ENCODE measurements around the gene ZSCAN12. TPM values are rescaled to one million over a fixed set of nuclear protein-coding genes. Genes with fewer than 3 reads are reported as not detected.
"Not testable (repeated sequence)": the region's sequence is repeated elsewhere in the genome, so short reads cannot be mapped to it uniquely, and the experiment has no call there.

ZSCAN12 gene
- total RNA-seq (2022), result 1.5 and 1.6 TPM in 2 replicates
- percentile 47 among the genes with signal in this experiment for Bru-seq, nascent RNA
- percentile 46 among the genes with signal in this experiment for BruChase-seq, experiment 1, labeled RNA remaining after a 2-hour chase
- percentile 37 among the genes with signal in this experiment for BruChase-seq, experiment 2, labeled RNA remaining after a 6-hour chase
- long read RNA-seq, partial matches to known transcripts, result 0 of 7 reads
- long read RNA-seq, other reads (novel, unspliced or antisense), result 7 of 7 reads

GRCh38 chr6:28399350-28400121 is at the start of gene ZSCAN12:
ZSCAN12 (minus strand) TSS chr6:28399747; CDS start chr6:28398405, 1,342 bp downstream.
- DNase-seq, result no peak
- Histone ChIP-seq H3K27me3 (replicated peaks; ENCODE audit: control insufficient read depth, insufficient read depth, low read length) (no peaks in the 10 kb centered on the region), H3K9me3 (no peaks in the 10 kb centered on the region), H3K36me3 (ENCODE audit: control insufficient read depth, insufficient read depth, low read length) (no peaks in the 10 kb centered on the region), H3K4me3 (ENCODE audit: low read depth, low read length) (no peak within 1 kb of the TSS), H3K4me1 (no peaks in the 10 kb centered on the region)
- Mint-ChIP-seq H3K9me3 (ENCODE audit: unreplicated experiment) (no peaks in the 10 kb centered on the region), H3K4me1 (ENCODE audit: low read depth, unreplicated experiment) (no peaks in the 10 kb centered on the region), H3K27me3 (ENCODE audit: insufficient read depth, unreplicated experiment) (peaks cover 7% of the 10 kb centered on the region), H3K36me3 (ENCODE audit: insufficient read depth, unreplicated experiment) (no peaks in the 10 kb centered on the region), H3K27ac (ENCODE audit: unreplicated experiment) (no peak within 1 kb of the TSS), H3K4me3 (ENCODE audit: unreplicated experiment) (no peak within 1 kb of the TSS)
- POLR2A ChIA-PET, result no interaction called here
- intact Hi-C loops (cut with micrococcal nuclease; ENCODE audit: unreplicated experiment), result no loop called here
- TF ChIP-seq, protein P1, sequence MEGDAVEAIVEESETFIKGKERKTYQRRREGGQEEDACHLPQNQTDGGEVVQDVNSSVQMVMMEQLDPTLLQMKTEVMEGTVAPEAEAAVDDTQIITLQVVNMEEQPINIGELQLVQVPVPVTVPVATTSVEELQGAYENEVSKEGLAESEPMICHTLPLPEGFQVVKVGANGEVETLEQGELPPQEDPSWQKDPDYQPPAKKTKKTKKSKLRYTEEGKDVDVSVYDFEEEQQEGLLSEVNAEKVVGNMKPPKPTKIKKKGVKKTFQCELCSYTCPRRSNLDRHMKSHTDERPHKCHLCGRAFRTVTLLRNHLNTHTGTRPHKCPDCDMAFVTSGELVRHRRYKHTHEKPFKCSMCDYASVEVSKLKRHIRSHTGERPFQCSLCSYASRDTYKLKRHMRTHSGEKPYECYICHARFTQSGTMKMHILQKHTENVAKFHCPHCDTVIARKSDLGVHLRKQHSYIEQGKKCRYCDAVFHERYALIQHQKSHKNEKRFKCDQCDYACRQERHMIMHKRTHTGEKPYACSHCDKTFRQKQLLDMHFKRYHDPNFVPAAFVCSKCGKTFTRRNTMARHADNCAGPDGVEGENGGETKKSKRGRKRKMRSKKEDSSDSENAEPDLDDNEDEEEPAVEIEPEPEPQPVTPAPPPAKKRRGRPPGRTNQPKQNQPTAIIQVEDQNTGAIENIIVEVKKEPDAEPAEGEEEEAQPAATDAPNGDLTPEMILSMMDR (IDR thresholded peaks at IDR 0.05; ENCODE audit: insufficient read depth in 1 of 2, low read depth in 1 of 2, low read length in 1 of 2, severe bottlenecking in 1 of 2, unreplicated experiment in 1 of 2), result no peak
- BruUV-seq (replicated peaks), result no TSS peak
- CTCF ChIA-PET, result no interaction called here

DNA sequence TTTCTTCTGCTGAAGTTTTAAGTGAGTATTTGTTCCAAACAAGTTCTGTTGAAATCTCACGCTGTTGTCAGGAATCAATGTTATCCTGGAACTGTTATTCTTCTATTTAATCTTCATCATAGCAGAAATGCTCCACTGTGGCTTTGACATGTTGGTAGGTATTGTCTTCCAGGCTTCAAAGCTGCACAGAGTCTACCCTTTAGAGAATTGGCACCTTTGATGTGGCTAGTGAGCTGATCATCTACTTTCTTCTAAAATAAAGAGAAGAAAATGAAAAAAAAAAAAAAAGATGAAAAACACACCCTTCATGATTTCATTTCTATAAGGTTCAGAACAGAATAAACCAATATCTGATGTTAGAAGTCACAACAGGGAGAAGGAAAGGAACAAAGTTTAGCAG is 49.5 kb upstream of the ZSCAN12 start:
- Histone ChIP-seq H3K27me3 (replicated peaks; ENCODE audit: control insufficient read depth, insufficient read depth, low read length) (no peaks in the 10 kb centered on the region), H3K4me1 (no peaks in the 10 kb centered on the region), H3K36me3 (ENCODE audit: control insufficient read depth, insufficient read depth, low read length) (no peaks in the 10 kb centered on the region), H3K9me3 (peaks cover 5% of the 10 kb centered on the region; the same call in 1 of the 2 replicates), H3K4me3 (ENCODE audit: low read depth, low read length) (no peak overlapping the region)
- no peaks in the 10 kb centered on the region for H3K4me1 Mint-ChIP-seq (ENCODE audit: low read depth, unreplicated experiment)
- ChIA-PET CTCF (no interaction called here), POLR2A (no interaction called here)
- BruUV-seq (replicated peaks), result no TSS peak
- no peak overlapping the region for H3K27ac Mint-ChIP-seq (ENCODE audit: unreplicated experiment)
- H3K9me3 Mint-ChIP-seq (ENCODE audit: unreplicated experiment), result peaks cover 14% of the 10 kb centered on the region
- peaks cover 8% of the 10 kb centered on the region for H3K27me3 Mint-ChIP-seq (ENCODE audit: insufficient read depth, unreplicated experiment)
- no peaks in the 10 kb centered on the region for H3K36me3 Mint-ChIP-seq (ENCODE audit: insufficient read depth, unreplicated experiment)
- no peak for DNase-seq
- intact Hi-C loops (cut with micrococcal nuclease; ENCODE audit: unreplicated experiment), result no loop called here
- TF ChIP-seq, protein P1 (IDR thresholded peaks at IDR 0.05; ENCODE audit: insufficient read depth in 1 of 2, low read depth in 1 of 2, low read length in 1 of 2, severe bottlenecking in 1 of 2, unreplicated experiment in 1 of 2), result no peak
- no peak overlapping the region for H3K4me3 Mint-ChIP-seq (ENCODE audit: unreplicated experiment)

DNA sequence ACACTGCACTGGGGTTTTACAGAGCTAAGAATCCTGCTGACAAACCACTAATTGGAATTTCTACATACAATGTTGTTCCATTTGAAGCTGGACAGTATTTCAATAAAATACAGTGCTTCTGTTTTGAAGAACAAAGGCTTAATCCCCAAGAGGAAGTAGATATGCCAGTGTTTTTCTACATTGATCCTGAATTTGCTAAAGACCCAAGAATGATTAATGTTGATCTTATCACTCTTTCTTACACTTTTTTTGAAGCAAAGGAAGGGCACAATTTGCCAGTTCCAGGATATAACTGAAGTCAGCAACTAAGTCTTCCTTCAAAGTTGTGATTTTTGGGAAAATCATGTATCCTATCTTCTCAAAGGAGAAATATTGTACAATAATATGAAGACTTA is 48.0 kb upstream of the ZSCAN12 start:
- H3K4me3 ChIP-seq (ENCODE audit: low read depth, low read length); H3K36me3 Mint-ChIP-seq (ENCODE audit: insufficient read depth, unreplicated experiment); CTCF ChIA-PET; H3K27me3 Mint-ChIP-seq (ENCODE audit: insufficient read depth, unreplicated experiment); H3K4me1 ChIP-seq; intact Hi-C loops (cut with micrococcal nuclease; ENCODE audit: unreplicated experiment); H3K27ac Mint-ChIP-seq (ENCODE audit: unreplicated experiment); H3K36me3 ChIP-seq (ENCODE audit: control insufficient read depth, insufficient read depth, low read length); POLR2A ChIA-PET; H3K4me1 Mint-ChIP-seq (ENCODE audit: low read depth, unreplicated experiment); H3K9me3 ChIP-seq; H3K4me3 Mint-ChIP-seq (ENCODE audit: unreplicated experiment); BruUV-seq (replicated peaks); DNase-seq; H3K27me3 ChIP-seq (replicated peaks; ENCODE audit: control insufficient read depth, insufficient read depth, low read length): not testable (repeated sequence)
- peaks cover 14% of the 10 kb centered on the region for H3K9me3 Mint-ChIP-seq (ENCODE audit: unreplicated experiment)

Measured in Caco-2 (cell line).